ENCODE measurements around the gene MAPKAPK5.

The MAPKAPK5 gene

DNA sequence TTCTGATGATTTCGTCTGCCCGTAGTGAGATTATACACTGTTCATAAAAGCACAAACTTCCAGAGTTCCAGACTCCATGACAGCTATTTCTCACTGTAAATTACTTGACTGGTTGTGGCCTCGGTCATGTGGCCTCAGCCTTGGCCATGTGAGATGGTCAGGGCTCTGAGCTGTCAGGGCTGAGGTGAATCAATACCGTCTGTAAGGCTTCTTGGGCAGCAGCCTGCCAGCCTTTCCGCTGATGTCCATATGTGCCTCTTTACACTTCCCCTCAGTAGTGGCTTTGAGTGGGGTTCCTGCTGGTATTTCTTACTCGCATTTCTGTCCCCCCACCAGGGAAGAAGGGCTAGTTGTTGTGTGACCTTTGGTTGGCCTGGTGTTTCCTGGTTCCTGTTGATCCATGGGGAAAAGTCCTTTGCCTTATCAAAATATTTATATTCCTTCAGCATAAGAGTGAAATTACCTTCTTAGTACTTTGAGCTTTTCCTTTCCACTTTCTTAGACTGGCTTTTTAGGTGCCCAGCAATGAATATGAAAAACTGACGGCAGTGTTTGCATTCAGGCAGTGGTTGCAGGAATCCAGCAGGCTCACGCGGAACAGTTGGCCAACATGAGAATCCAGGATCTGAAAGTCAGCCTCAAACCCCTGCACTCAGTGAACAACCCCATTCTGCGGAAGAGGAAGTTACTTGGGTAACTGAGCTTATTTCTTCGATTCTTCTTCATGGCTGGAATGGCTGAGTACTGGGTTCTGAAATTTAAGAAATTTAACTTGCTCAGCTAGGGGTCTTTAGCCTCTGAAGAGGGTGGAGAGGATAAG, 46.1 kb downstream of the MAPKAPK5 start:
- DNase-seq = no peak

DNA sequence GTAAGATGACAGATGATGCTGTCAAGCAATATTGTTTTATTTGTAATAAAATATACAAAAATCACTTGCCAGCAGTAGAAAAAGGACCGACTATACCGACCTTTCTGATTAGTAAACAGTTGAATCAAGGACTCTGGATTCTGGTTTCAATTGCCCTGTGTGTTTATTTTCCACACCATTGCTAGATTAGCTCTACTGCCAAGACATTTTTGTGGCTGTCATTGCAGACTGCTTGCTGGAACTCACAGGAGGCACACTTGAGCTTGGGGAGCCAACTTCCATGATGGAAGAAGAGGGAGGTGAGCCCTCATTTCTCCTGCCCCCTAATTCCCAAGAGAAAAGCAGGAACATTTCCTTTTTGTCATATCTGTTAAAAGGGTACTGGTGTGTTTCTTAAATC, 51.3 kb downstream of the MAPKAPK5 start:
- DNase-seq = no peak

DNA sequence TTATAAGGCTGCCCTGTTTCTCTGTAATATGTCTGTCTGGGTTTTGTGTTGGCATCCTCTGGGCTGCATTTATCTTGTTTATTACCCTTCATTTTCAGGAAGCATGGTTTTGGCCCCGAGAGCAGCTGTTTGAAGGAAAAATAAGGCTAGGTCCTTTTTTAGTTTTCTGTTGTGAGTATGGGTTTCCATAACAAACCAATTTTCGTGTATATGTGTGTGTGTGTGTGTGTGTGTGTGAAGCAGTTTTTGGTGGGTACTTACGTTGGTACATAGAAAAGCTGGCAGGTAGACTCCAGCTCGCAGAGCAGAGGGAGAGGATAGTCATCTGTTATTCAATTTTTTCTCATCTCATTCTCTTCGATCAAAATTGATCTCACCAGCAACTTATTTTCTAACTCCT, 52.5 kb downstream of the MAPKAPK5 start:
- DNase-seq = no peak

DNA sequence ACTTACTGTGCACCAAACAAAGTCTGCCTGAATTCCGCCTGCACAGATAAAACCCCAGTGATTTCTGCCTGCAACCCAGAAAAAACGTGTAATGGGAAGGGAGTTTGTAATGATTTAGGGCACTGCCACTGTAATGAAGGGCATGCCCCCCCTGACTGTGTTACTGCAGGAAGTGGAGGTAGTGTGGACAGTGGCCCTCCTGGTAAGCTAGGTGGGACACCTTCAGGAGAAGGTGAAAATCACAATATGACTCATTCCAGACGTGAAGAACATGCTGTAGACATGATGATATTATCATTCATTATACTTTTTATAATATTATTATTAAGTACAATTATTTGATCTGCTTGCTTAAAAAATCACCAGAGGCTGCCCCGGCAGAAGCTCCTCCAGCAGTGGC, 59.2 kb downstream of the MAPKAPK5 start:
- no peak for DNase-seq

DNA sequence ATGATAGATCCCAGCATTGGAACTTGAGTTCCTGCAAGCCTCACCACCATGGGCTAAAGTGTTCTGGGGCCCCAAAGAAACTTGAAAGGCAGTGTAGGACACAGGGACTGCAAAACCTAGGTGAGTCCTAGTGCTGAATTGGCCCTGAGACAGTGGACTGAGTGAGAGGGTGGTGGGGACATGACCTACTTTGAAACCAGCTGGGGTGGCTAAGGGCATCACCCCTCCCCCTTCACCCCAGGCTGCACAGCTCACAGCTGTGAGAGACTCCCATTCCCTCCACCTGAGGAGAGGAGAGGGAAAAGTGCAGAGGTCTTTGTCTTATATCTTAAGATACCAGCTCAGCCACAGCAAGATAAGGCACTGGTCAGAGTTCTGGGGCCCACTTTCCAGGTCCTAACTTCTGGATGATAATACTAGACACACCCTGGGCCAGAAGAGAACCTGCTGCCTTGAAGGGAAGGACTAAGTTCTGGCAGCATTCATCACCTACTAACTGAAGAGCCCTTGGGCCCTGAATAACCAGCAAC, 62.5 kb downstream of the MAPKAPK5 start:
- DNase-seq = no peak

DNA sequence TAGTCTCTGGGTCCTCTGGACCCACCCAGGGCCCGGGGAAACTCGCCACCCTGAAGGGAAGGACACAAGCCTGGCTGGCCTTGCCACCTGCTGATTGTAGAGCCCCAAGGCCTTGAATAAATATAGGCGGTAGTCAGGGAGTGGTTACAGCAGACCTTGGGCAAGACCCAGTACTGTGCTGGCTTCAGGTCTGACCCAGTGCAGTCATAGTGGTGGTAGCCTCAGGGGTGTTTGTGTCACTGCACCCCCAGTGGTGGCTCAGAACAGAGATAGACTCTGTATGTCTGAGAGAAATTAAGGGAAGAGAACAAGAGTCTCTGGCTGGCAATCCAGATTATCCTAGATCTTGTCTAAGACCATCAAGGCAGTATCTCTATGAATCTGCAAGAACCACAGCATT, 63.5 kb downstream of the MAPKAPK5 start:
- DNase-seq = no peak

DNA sequence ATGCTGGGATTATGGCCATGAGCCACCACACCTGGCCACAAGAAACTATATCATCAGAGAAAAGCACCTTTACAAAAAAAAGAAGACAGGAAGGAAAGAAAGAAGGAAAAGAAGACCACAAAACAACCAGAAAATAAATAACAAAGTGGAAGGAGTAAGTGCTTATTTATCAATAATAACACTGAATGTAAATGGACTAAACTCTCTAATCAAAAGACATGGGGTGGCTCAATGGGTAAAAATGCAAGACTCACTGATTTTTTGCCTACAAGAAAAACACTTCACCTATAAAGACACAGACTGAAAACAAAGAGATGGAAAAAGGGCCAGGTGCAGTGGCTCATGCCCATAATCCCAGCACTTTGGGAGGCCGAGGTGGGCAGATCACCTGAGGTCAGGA, 65.7 kb downstream of the MAPKAPK5 start:
- no peak for DNase-seq

DNA sequence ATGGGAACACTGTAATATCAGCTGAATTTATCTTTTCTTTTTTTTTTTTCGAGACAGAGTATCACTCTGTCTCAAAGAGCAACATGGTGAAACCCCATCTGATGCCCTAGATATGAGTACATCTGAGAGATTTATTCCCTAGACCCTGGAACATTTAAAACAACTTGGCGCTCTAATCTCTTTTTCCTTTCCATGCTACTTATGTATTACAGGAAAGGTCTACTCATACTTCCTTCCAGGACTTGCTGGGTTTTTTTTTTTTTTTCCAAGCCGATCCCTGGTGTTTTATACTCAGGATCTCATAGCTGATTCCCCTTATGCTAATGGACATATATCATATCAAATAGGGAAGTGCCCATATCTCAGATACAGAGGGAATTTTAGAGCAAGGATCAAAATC, 83.1 kb downstream of the MAPKAPK5 start:
- no peak for DNase-seq

DNA sequence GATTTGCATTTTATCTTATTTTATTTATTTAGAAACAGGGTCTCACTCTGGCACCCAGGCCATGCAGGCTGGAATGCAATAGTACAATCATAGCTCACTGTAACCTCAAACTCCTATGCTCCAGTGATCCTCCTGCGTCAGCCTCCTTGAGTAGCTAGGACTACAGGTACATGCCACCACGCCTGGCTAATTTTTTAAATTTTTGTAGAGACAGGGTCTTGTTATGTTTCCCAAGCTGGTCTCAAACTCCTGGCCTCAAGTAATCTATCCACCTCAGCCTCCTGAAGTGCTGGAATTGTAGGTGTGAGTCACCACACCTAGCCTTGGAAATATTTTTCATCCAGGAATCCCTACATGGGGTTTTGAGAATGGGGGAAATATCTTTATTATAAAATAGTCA, 84.6 kb downstream of the MAPKAPK5 start:
- no peak for DNase-seq

DNA sequence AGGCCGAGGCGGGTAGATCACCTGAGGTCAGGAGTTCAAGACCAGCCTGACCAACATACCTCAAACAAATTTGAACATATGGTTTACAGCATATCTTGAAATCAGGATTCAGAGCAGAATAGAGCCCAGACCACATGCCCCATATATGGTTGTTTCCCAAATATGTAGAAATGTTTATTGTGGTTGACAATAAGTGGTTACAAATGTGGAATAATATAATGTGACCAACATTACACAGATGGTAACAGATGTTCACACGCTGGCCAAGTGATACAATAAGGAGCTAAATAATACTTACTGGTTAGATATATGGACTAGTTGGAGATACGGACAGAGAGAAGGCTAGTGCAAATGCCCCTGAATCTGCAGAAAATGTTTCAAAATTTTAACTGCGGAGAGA, 85.3 kb downstream of the MAPKAPK5 start:
- DNase-seq = no peak

DNA sequence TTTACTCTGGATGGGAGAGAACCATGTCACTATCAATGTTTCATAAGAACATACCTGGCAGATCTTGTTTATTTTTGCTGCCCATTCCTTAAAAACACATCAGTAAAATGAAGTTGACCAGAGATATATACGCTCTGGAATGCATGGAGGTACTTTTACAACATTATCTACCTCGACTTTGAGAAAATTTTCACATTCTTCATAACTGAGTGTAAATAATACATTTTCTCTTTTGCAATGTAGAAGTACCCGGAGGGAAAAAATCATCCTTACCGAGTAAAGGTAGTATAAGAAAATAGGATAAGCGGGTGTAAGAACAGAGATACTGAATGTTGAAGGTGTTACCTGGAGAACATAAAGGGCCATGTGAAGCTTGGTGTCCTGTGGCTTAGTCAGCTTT, 90.2 kb downstream of the MAPKAPK5 start:
- DNase-seq = no peak

DNA sequence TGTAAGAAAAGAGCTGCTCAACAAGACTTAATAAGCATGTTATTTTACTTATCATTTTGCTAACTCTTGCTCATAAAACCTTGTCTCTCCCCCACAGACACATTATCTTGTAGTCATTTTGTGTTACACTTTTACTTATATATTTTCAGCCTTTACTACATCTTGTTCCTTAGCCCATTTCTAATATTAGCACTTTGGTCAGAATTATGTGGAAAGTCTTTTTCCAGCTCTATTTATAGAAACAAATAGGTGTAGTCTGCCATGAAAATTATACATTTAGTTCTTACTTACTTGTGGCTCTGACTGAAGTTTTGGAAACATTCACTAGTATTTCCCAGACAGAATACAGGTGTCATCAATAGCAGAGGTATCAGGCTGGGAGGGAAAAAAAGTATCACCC, 94.8 kb downstream of the MAPKAPK5 start:
- DNase-seq = no peak

DNA sequence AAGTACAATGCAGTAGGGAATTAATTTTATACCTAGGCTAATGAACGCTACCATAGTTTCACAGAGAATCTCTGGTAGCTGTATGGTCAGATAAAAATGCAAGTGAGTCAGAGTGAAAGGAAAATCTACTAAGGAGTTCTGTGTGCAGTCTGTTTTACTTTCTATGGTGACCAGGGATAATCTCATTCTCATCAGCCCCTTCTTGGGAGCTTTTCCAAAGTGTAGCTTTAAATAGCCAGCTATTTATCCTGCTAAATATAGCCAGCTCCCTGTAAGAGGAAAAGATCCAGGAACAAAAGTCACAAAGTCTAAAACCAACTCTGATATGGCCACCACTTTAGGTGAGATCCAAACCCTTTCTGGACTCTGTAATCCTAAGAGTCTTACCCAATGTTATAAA, 95.4 kb downstream of the MAPKAPK5 start:
- DNase-seq = no peak

DNA sequence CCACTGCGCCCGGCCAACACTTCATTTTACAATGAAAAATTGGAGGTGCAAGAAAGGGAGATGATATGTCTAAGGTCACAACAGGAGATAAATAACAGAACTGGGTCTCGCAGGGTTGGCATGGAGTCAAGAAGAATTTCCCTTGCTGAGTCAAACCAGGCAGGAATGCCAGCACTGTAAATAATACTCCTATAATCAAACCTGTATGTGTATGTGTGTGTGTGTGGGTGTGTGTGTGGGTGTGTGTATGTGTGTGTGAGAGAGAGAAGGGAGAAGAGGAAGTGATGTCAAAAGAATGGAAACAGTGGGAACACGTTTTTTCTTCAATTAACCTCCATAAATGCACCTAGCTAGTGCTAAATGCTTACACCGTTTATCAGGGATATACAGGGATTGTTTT, 100.5 kb downstream of the MAPKAPK5 start:
- no peak for DNase-seq

DNA sequence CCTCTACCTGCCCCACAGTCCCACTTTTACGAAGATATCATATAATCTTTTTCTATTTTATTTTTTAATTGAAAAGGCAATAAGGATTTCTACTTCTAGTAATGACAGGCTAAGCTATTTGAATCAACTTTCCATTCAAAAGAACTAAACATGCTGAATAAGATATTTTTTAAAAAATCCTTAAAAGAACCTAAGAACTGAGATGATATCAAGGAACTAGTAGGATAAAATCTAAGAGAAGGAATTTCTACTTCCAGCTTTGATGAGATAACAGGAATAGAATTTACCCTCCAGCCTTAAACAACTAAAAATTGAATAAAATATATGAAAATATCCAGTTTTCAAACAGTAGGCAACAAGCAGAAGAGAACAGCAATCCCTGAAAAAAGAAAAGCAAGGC, 101.9 kb downstream of the MAPKAPK5 start:
- DNase-seq = no peak

DNA sequence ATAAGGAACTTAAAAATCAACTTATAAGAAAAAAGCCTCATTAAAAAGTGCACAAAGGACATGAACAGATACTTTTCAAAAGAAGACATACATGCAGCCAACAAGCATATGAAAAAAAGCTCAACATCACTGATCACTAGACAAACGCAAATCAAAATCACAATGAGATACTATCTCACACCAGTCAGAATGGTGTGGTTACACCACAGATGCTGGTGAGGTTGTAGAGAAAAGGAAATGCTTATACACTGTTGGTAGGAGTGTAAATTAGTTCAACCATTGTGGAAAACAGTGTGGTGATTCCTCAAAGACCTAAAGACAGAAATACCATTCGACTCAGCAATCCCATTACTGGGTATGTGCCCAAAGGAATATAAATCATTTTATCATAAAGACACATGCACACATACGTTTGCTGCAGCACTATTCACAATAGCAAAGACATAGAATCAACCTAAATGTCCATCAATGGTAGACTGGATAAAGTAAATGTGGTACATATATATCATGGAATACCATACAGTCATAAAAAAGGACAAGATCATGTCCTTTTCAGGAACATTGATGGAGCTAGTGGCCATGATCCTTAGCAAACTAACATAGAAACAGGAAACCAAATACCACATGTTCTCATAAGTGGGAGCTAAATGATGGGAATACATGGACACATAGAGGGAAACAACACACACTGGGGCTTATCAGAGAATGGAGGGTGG, 109.1 kb downstream of the MAPKAPK5 start:
- peak in 1 of 5 donors; percentile 66 for DNase-seq
